KMS-11 (cell line): ENCODE results near the gene MZF1.

Experiments
- H2AFZ ChIP-seq: fragments of 200-600 bp; sonication (generic); 2 replicates; pipeline ENCODE4 v1.6.1; 2016; ENCODE audit warnings: antibody characterized with exemption, mixed run types, low read depth
- H3K27ac ChIP-seq: fragments of 200-600 bp; sonication (generic); 2 replicates; pipeline ENCODE4 v1.6.1; 2016; ENCODE audit warnings: mild to moderate bottlenecking, mixed run types
- H3K27me3 ChIP-seq: fragments of 200-600 bp; sonication (generic); 2 replicates; pipeline ENCODE4 v1.6.1; 2017; ENCODE audit warnings: mild to moderate bottlenecking, low read depth, mixed run types, moderate library complexity; ENCODE audit not compliant: insufficient read depth
- H3K36me3 ChIP-seq: fragments of 200-600 bp; sonication (generic); 2 replicates; pipeline ENCODE4 v1.6.1; 2017; ENCODE audit warnings: mild to moderate bottlenecking, mixed run types; ENCODE audit not compliant: insufficient read depth
- H3K4me1 ChIP-seq: fragments of 200-600 bp; sonication (generic); 2 replicates; pipeline ENCODE4 v1.6.1; 2016; ENCODE audit warnings: mild to moderate bottlenecking, low read depth, mixed run types; ENCODE audit not compliant: poor library complexity, severe bottlenecking
- H3K4me2 ChIP-seq: fragments of 200-600 bp; sonication (generic); 2 replicates; pipeline ENCODE4 v1.7.0; 2016; ENCODE audit warnings: mild to moderate bottlenecking, mixed run types
- H3K4me3 ChIP-seq: fragments of 200-600 bp; sonication (generic); IDR thresholded peaks from 2 replicates; pipeline ENCODE4 v1.6.1; 2017; ENCODE audit warnings: low read depth, low read length, mixed read lengths; ENCODE audit not compliant: insufficient read depth
- H3K79me2 ChIP-seq: fragments of 200-600 bp; sonication (generic); 2 replicates; pipeline ENCODE4 v1.6.1; 2016; ENCODE audit warnings: low read depth, mixed run types; ENCODE audit not compliant: insufficient read depth
- H3K9ac ChIP-seq: fragments of 200-600 bp; sonication (generic); 2 replicates; pipeline ENCODE4 v1.6.1; 2016; ENCODE audit warnings: mild to moderate bottlenecking, mixed run types
- H4K20me1 ChIP-seq: fragments of 200-600 bp; sonication (generic); 2 replicates; pipeline ENCODE4 v1.6.1; 2016; ENCODE audit warnings: mild to moderate bottlenecking, mixed run types; ENCODE audit not compliant: insufficient read depth
- CTCF ChIP-seq: fragments of 200-600 bp; sonication (generic); conservative IDR thresholded peaks from 2 replicates; pipeline ENCODE4 v1.6.1; 2017; ENCODE audit warnings: low read depth, mild to moderate bottlenecking, antibody characterized with exemption, low read length, moderate library complexity, mixed read lengths

MZF1 gene

GRCh38 chr19:58538257-58539168, 34.6 kb downstream of the MZF1 start:
- H2AFZ ChIP-seq: no peak overlapping the region
- H3K4me3 ChIP-seq: no peak overlapping the region
- no peak for TF ChIP-seq CTCF
- H3K79me2 ChIP-seq: no peaks in the 10 kb centered on the region
- no peak overlapping the region for H3K4me2 ChIP-seq
- H3K27me3 ChIP-seq: peaks cover 11% of the 10 kb centered on the region
- no peaks in the 10 kb centered on the region for H4K20me1 ChIP-seq
- H3K9ac ChIP-seq: no peak overlapping the region
- H3K36me3 ChIP-seq: no peaks in the 10 kb centered on the region
- H3K4me1 ChIP-seq: no peaks in the 10 kb centered on the region
- no peak overlapping the region for H3K27ac ChIP-seq

DNA sequence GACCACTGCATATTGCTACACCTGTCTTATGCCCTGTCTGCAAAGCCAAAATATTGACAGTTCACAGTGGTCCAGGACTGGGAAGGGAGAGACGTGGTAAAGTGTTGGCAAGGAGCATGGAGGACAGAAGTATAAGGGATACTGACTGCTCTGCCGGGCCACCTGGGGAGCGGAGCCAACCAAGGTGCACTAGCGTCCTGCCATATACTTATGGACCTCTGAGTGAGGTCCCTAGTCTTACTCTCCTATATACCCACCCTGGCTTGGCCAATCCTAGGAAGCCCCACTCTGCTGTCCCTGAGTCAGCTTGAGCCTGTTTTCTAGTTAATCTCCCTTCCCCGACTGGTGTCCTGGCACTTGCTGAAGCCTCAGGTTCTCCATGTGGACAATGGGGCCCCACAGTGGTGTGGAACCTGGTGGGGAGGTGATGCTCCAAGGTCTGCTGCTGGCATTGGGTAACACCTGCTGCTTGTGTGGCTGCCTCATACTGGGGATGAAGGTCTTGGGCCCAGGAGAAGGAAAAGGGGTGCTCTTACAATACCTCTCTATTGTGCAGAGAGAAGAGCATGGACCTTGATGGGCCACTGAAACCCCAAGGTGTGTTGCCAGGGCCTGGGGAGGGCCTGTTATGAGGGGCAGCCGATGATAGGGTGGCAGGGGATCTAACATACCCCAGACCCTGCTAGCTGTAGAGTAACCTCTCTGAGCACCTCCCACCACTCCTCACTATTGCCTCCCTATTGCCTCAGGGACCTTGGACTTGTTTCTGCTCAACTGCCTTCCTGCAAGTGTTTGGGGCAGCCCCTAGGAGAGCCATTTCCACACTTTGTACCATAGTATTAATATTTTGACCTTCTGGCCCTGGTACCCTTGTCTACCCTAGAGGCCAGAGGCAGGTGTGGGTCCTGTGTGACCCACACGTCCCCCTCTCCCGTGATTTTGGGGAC, 36.0 kb downstream of the MZF1 start:
- H3K36me3 ChIP-seq: no peaks in the 10 kb centered on the region
- H3K4me3 ChIP-seq: no peak overlapping the region
- no peak overlapping the region for H3K27ac ChIP-seq
- no peaks in the 10 kb centered on the region for H3K4me1 ChIP-seq
- H3K9ac ChIP-seq: no peak overlapping the region
- no peak overlapping the region for H2AFZ ChIP-seq
- no peaks in the 10 kb centered on the region for H4K20me1 ChIP-seq
- no peaks in the 10 kb centered on the region for H3K79me2 ChIP-seq
- no peak for TF ChIP-seq CTCF
- no peak overlapping the region for H3K4me2 ChIP-seq
- peaks cover 23% of the 10 kb centered on the region for H3K27me3 ChIP-seq

DNA sequence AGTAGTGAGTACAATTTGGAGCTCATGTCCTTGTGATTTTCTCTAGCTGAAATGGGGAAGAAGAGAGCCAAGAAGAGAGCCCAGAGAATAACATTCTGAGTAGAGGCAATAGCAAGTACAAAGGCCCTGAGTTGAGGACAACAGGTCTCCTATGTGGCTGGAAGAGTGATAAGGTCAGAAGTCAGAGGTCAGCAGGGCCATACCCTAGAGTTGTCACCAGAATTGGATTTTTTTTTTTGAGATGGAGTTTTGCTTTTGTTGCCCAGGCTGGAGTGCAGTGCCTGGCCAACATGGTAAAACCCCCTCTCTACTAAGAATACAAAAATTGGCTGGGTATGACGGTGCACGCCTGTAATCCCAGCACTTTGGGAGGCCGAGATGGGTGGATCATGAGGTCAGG, 37.3 kb downstream of the MZF1 start:
- no peak overlapping the region for H3K9ac ChIP-seq
- no peak overlapping the region for H2AFZ ChIP-seq
- no peak overlapping the region for H3K4me3 ChIP-seq
- no peaks in the 10 kb centered on the region for H3K4me1 ChIP-seq
- no peaks in the 10 kb centered on the region for H3K79me2 ChIP-seq
- H3K27ac ChIP-seq: no peak overlapping the region
- no peak overlapping the region for H3K4me2 ChIP-seq
- no peaks in the 10 kb centered on the region for H3K36me3 ChIP-seq
- no peak for TF ChIP-seq CTCF
- peaks cover 35% of the 10 kb centered on the region for H3K27me3 ChIP-seq
- no peaks in the 10 kb centered on the region for H4K20me1 ChIP-seq

DNA sequence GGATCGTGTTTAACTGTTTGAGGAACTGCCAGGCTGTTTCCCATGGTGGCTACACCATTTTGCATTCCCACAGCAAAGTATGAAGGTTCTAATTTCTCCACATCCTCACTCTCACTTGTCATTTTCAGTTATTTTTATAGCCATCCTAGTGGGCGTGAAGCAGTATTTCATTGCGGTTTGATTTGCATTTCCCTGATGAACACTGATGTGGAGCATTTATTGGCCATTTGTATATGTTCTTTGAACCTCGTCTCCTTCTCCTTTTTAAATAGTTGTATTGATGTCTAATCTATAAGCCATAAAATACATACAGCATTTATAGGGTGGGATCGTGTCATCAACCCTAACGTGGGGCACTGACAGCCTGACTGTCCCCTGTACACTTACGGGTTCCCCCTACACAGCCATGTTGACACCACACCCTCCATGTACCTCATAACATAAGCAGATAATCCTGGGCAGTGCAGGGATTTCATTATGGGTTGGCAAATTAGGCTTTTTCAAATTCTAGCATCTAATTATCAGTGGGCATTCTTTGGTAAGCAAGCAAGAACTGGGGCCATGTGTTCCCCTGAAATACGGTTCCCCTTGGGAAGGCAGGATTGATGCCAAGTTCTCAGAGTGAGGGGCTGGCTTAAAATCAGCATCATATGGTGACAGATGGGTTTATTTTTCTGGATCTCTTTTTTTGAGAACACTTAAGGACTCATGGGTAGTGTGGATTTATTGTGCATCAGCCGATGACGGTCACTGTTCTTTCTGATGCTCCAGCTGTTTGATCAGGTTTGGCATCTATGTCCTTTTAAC, 41.9 kb downstream of the MZF1 start:
- Histone ChIP-seq H3K4me2 (no peak overlapping the region), H3K79me2 (no peaks in the 10 kb centered on the region), H3K27ac (no peak overlapping the region), H4K20me1 (no peaks in the 10 kb centered on the region), H3K4me1 (no peaks in the 10 kb centered on the region), H2AFZ (no peak overlapping the region), H3K36me3 (no peaks in the 10 kb centered on the region), H3K4me3 (no peak overlapping the region), H3K27me3 (peaks cover 57% of the 10 kb centered on the region), H3K9ac (no peak overlapping the region)
- TF ChIP-seq CTCF: no peak
